Central memory CD4-positive, alpha-beta T cell (primary cell): ENCODE data around the gene SQSTM1.

Experiments
- DNase-seq: peaks from one replicate; pipeline ENCODE4 v3.0.0; 2022

Gene SQSTM1

DNA sequence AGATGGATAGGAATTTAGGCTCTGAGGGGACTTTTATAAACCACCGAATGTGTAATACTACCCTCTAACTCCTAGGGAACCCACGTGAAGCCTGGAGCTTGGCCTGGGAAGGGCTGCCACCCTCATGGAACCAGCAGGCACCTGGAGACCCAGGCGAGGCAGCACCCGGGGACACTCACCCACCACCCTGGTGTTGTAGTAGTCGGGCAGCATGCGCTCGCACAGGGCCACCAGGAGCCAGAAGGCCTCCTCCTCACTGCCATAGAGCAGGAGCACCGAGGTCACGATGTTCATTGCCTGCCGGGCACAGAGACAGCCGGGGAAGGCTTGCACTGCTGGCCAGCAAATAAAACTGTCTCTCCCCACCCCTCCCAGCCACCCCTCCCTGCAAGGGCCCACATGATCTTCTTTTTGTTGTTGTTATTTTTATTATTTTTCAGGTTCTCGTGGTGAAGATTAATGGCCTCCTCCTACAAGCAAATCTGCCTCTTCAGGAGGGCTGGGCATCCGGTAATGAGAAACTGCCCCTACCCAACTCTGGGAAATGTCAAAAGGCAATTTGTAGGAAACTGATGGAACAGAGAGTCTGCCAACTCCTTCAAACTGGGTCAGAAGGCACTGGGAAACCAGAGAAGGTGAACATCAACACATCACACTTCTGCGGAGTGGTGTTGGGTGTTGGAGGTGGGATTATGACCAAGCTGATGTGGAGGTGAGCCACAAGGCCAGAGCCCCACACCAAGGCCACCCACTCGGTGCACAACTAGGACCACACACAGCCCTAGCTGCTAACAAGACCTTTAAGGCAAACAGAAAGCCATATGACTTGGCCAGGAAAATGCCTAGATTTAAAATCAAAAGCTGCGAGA, 55.3 kb downstream of the SQSTM1 start:
- no peak for DNase-seq

DNA sequence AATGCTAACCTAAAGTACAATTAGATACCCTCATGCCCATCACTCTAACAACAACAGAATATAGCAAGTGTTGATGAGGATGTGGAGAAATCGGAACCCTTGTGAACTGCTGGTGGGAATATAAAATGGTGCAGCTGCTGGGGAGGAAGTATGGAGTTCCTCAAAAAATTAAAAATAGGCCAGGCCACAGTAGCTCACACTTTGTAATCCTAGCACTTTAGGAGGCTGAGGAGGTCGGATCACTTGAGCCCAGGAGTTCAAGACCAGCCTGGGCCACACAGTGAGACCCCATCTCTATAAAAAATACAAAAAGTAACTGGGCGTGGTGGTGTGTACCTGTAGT, 55.9 kb downstream of the SQSTM1 start:
- no peak for DNase-seq

DNA sequence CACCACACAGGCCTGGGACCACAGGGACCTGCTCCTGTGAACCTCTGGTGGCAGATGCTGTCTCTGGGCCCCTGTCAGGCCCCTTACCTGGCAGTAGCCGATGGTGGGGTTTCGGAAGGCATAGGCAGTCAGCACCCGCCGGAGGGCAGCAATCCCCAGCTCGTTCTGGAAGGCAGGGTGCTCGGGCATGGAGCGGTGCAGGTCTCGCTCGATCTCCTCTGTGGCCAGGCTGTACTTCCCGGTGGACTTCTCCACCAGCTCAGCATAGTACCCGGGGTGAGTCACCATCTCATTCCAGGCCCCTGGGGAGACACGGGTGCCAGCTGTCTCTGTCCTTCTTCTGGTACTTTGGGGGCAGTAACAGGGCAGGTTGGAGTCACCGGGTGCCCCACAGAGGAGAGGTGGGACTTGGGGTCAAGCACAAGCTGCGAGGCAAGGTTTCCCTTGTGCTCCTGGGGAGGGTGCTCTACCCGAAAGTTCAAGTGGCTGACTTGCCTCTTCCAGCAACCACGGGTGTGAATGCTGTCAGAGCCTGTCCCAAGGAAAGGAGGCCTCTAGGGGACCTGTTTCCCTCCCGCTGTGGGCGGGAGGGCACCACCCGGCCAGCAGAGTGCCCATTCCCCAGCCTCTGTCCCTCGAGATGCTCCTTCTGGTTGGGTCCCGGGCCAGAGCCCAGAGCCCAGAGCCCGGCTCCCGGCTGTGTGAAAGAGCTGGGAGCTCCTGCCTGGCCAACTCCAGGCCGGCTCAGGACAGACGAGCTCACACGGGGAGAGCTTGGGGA, 57.7 kb downstream of the SQSTM1 start:
- DNase-seq = no peak

DNA sequence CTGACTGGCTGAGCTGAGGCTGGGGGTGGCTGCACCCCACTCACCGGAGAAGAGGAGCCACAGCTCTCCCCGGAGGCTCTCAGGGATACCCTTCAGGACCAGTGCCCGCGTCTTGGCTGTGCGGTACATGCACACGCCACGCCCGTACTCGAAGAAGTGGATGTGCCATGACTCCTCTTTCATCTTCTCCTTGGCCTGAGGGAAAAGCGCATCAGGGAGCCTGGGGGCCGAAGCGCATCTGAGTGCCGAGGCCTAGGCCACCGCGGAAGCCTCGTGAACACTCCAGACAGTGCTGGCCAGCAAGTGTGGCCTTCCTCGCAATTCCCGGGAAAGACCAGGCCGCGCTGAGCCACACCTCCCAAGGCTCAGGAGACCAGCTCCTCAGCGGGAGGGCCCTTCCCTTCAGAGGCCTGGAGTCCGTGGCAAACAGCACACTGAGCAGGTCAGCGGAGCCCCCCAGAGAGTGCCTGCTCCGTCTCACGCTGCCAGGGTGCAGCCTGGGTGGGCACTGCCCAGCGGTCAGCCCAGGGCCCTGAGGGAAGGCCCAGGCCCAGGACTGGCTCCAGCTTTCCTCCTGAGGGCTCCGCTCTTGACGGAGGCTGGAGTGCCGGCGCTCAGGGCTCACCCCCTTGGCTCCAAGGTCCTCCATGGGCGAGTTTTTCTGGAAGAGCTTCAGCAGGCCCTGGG, 58.4 kb downstream of the SQSTM1 start:
- no peak for DNase-seq

DNA sequence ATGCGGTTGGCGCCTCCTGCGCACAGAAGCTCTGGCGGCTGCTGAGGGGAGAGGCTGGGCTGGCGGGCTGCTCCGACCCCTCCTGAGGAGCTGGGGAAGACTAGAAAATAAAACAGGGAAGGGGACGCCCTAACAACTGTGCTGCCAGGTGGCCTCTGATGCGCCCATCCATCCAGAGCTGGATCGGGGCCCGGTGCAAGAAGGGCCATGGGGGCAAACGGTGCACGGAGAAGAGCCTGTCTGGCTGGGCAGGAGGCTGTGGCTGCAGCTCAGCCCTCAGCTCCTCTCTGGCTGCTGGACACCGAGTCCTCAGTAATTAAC, 58.9 kb downstream of the SQSTM1 start:
- DNase-seq = no peak

DNA sequence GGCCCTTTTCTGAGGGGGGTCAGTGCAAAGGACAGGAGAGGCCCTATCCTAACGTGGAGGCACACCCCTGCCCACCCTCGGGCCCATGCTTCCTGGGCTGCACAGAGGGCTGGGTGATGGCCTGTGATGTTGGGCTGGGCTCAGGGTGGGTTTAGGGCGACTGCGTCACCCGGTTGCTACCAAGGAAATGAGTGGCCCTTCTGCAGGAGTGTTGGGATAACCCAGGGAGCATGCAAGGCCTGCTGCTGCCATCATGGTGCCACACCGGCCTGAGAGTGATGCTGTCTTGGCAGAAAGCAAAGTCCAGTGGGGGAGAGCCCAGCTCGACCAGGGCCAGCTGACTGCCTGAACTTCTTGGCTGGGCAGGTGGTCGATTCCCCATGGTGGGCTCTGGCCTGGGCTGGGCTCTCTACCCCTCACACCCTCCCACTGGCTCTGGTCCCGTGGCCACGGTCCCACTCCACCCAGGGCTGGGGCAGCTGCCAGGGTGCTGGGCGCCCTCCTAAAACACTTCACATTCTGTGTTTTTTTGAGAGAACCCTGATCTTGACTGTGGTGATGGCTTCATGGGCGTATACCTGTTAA, 59.5 kb downstream of the SQSTM1 start:
- no peak for DNase-seq

DNA sequence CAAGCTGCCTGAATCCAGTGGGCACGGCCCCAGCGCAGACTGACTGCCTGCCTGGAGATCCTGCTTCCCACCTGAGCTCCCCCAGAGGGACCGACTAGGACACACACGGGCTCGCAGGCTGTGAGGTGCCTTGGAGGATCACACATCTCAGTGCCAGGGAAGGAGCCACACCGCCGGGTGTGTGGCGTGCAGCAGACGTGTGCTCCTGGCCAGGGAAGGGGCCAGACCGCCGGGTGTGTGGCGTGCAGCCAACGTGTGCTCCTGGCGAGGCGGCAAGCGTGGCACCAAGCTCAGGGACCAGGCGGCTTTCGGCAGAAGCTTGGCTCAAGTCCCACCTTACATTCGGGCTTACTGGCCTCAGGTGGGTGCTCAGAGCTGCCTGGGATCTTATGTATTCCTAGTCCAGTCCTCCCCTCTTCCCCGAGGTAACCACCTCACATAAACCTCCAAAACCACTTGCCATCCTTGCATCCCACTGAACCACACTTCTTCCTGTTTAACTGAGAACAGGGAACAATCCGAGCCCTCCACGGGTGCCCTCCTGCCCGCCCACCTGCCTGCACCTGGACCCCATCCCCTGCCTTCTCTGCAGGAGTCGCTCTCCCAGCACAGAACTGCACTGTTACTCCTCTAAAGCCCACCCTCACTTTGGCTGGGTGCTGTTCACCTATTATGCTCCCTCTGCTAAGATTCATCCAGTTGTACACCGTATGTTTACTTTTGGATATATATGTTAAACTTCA, 60.3 kb downstream of the SQSTM1 start:
- no peak for DNase-seq

DNA sequence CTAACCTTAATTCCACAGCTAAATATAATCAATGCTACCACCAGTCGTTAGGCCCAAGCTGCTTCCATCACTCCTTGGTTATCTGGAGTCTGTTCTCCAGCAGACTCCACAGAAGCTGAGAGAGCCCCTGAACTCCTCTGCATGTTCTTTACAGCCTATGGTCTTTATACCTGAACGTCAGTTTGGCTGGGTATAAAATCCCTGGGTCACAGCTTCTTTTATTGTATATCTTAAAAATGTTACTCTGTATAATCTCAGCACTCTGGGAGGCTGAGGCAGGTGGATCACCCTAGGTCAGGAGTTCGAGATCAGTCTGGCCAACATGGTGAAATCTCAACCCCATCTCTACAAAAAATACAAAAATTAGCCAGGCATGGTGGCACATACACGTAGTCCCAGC, 61.6 kb downstream of the SQSTM1 start:
- DNase-seq = no peak

DNA sequence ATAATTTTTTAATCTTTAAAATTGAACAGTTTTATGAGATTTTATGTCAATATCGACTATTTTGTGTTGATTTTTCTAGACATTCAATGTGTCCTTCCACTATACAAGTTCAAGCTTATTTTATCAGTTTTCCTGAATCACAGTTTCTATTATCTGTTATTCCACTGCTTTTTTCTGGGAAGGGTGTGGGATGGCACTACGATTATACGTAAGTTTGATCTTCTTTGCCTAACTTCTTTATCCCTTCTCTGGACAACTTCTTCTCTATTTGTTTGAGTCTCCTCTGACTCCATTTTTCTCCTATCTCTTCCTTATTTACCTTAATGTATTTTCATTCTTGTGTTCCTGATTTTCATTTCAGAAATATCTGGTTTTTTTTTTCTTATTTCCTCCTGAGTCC, 62.5 kb downstream of the SQSTM1 start:
- no peak for DNase-seq

DNA sequence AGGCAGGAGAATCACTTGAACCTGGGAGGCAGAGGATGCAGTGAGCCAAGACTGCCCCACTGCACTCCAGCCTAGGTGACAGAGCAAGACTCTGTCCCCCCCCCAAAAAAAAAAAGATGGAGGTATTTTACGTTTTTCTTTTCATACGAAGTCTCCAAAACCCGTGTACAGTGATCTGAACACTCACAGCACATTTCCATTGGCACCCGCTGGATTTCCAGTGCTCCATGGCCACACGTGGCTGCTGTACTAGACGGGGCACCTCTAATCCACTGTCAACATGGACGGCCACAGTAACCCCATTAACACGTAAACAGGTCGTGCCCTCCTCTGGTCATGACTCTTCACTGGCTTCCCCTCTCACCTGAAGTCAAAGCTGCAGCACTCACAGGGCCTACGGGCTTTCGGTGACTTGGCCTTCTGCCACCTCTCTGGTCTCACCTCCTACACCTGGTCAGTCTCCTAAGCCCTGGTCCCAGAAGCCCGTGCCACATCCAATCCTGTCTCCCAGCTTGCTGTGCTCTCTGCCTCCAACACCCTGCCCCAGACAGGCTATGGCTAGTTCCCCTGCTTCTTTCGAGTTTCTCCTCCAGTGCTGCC, 64.9 kb downstream of the SQSTM1 start:
- no peak for DNase-seq

DNA sequence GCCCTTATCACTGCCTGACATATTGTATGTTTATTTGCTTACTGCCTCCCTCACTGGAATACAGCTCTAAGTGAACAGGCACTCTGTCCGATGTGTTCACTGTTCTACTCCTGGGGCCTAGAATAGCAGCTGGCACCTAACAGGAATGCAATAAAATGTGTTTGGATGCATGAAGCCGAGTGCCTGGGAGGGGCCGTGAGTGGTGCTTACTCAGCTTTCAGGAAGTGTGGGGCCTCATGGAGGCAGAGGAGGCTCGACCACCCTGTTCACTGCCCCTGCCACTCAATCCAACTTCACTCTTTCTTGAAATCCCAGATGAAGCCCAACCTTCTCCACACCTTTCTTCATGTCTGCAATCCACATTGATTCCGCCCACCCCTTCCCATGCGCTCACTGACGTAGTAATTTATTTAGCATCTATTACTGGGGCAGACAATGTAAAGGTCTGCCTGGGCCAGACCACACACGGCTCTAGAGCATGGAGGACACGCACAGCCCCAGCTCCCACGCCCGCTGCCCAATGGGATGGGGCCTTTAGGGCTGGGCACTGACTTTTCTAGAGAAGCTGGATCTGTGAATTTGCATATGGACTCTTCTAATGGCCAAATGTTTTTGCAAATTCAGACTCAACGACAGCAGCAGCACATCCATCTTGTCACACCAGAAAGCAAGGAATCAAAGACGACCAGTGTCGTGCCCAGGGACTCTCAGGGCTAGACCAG, 65.6 kb downstream of the SQSTM1 start:
- no peak for DNase-seq

DNA sequence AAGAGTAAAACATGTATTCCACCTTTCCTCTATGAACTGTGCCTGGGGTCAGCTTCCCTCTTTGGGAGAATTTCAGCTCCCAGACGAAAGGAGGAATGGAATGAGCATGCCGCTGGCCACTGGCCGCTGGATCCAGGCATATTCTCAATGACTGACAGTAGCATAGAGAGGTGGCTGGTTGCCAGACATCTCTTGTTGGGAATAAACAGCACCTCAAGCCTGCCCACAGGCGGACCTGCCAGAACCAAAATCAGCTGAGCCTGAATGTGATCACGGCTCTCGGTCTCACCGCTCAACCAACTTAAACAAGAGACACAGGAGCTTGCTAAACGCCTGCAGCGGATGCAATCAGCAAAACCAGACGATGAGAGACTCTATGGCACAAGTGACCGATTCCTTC, 66.4 kb downstream of the SQSTM1 start:
- DNase-seq = no peak
